Stomach (tissue), 9 donors: ENCODE results near the gene RFTN1. TPM values are rescaled to one million over a fixed set of nuclear protein-coding genes. Genes with fewer than 3 reads are reported as not detected.
A peak's percentile ranks its signal among the peaks of the same experiment; 100 is the strongest.

Source experiments
- DNase-seq, 2 donors: peaks; one replicate each; pipeline versions ENCODE4 v3.0.0 to v3.0.0-alpha.2; 2013 to 2019
- H3K27ac ChIP-seq, 5 donors: fragments of 200-600 bp in 4 of 5; sonication (generic) in 4 of 5; one replicate each; pipeline ENCODE4 v1.5.1; 2013 to 2019; ENCODE audit warnings: mild to moderate bottlenecking in 1 of 5, moderate library complexity in 1 of 5
- H3K27me3 ChIP-seq, 3 donors: fragments of 200-600 bp; sonication (generic); one replicate each; pipeline ENCODE4 v1.5.1; 2017 to 2019; ENCODE audit warnings: mixed run types in 1 of 3
- H3K36me3 ChIP-seq, 4 donors: fragments of 200-600 bp; sonication (generic); 1 replicate in 3 of 4; 2 replicates in 1 of 4; pipeline ENCODE4 v1.5.1; 2016 to 2019
- H3K4me1 ChIP-seq, 4 donors: fragments of 200-600 bp; sonication (generic); one replicate each; pipeline ENCODE4 v1.5.1; 2016 to 2019
- H3K4me3 ChIP-seq, 4 donors: fragments of 200-600 bp; sonication (generic) in 3 of 4; one replicate each; pipeline ENCODE4 v1.5.1; 2016 to 2019; ENCODE audit warnings: mild to moderate bottlenecking in 1 of 4
- H3K9me3 ChIP-seq, 4 donors: fragments of 200-600 bp; sonication (generic); one replicate each; pipeline ENCODE4 v1.5.1; 2016 to 2019
- CTCF ChIP-seq, 7 experiments: fragments of 450-650 bp in 4 of 7; fragments of 200-600 bp in 3 of 7; sonication (generic) in 3 of 7; IDR thresholded peaks; one replicate each; pipeline ENCODE4 v1.5.1; 2016 to 2019; ENCODE audit warnings: antibody characterized with exemption in 7 of 7, control low read depth in 2 of 7, mild to moderate bottlenecking in 1 of 7
- EP300 ChIP-seq: sonication (generic); formaldehyde crosslinking; IDR thresholded peaks from one replicate; pipeline ENCODE4 v1.6.1; 2017; ENCODE audit warnings: antibody characterized with exemption
- POLR2A ChIP-seq, 4 donors: fragments of 450-650 bp; IDR thresholded peaks; one replicate each; pipeline ENCODE4 v1.6.1; 2016; ENCODE audit warnings: antibody characterized with exemption in 4 of 4, control low read depth in 2 of 4, mild to moderate bottlenecking in 1 of 4, moderate library complexity in 1 of 4
- POLR2AphosphoS5 ChIP-seq, 3 donors: sonication (generic); formaldehyde crosslinking; IDR thresholded peaks; one replicate each; pipeline ENCODE4 v1.6.1; 2016; ENCODE audit warnings: antibody characterized with exemption in 3 of 3
- WGBS, 5 donors: extraction: QIAGEN DNeasy Blood & Tissue Kit in 3 of 5; methylation state at CpG; one replicate each; pipeline versions ENCODE4 v1.1.5 to v1.1.7; 2013 to 2018; 5-methylcytosine and 5-hydroxymethylcytosine counted together
- intact Hi-C: fragments of 100-400 bp; cut with DNase I; formaldehyde crosslinking; loops from one replicate; pipeline ENCODE4 v1.15.1; 2023; ENCODE audit warnings: low total_unique reads
- polyA plus RNA-seq, 3 donors: library from polyadenylated mRNA; stranded (reverse); fragments of 200-250 nt; gene quantifications; one replicate each; pipeline ENCODE4 v1.2.3, GENCODE V29; 2013
- total RNA-seq, 5 donors: library from RNA; depleted of rRNA; stranded (reverse); fragments of >200 nt; gene quantifications; one replicate each; pipeline versions ENCODE4 v1.1.0 to v1.2.3, GENCODE V29; 2014 to 2016
- donor health status: healthy with polysubstance abuse.
- donor health status: Bipolar disorder and iron deficiency.
- donor health status: healthy.

RFTN1 gene
- total and polyA plus RNA-seq, 8 donors: 4.6 to 103 (median 18.9) TPM

GRCh38 chr3:16444344-16444743, 69.2 kb downstream of the RFTN1 start:
- Histone ChIP-seq H3K27ac (no peak overlapping the region), H3K36me3 (no peaks in the 10 kb centered on the region), H3K4me1 (peaks cover 0 to 33% (median 4%) of the 10 kb centered on the region in 4 donors), H3K9me3 (no peaks in the 10 kb centered on the region), H3K27me3 (no peaks in the 10 kb centered on the region), H3K4me3 (no peak overlapping the region)
- intact Hi-C loops: no loop called here
- DNase-seq: no peak
- WGBS, 5 donors: 85 to 90% (median 87%) methylated on average over 6 of the region's 6 CpGs
- TF ChIP-seq CTCF (IDR thresholded peaks at IDR 0.05) (no peak), EP300 (no peak), POLR2AphosphoS5 (IDR thresholded peaks at IDR 0.05) (no peak), POLR2A (IDR thresholded peaks at IDR 0.05) (no peak)

GRCh38 chr3:16442730-16443129, 70.8 kb downstream of the RFTN1 start:
- H3K4me1 ChIP-seq: peaks cover 0 to 24% (median 3%) of the 10 kb centered on the region in 4 donors
- H3K4me3 ChIP-seq: no peak overlapping the region
- TF ChIP-seq CTCF (IDR thresholded peaks at IDR 0.05) (no peak), POLR2A (IDR thresholded peaks at IDR 0.05) (no peak), EP300 (no peak), POLR2AphosphoS5 (IDR thresholded peaks at IDR 0.05) (no peak)
- WGBS, 5 donors: 89 to 98% (median 96%) methylated on average over 1 of the region's 1 CpG
- intact Hi-C loops: no loop called here
- no peaks in the 10 kb centered on the region for H3K9me3 ChIP-seq
- no peaks in the 10 kb centered on the region for H3K36me3 ChIP-seq
- no peaks in the 10 kb centered on the region for H3K27me3 ChIP-seq
- no peak for DNase-seq
- H3K27ac ChIP-seq: no peak overlapping the region

GRCh38 chr3:16441371-16441875, 72.1 kb downstream of the RFTN1 start:
- intact Hi-C loops: no loop called here
- Histone ChIP-seq H3K27me3 (no peaks in the 10 kb centered on the region), H3K27ac (peak overlapping the region in 1 of 5 donors; percentile 23), H3K36me3 (no peaks in the 10 kb centered on the region), H3K4me1 (peaks cover 0 to 24% (median 3%) of the 10 kb centered on the region in 4 donors), H3K9me3 (no peaks in the 10 kb centered on the region), H3K4me3 (no peak overlapping the region)
- DNase-seq: peak in 1 of 2 donors; percentile 40
- 32 to 40% (median 37%) methylated on average over 5 of the region's 5 CpGs for WGBS, 5 donors
- TF ChIP-seq CTCF (IDR thresholded peaks at IDR 0.05) (no peak), EP300 (no peak), POLR2AphosphoS5 (IDR thresholded peaks at IDR 0.05) (no peak), POLR2A (IDR thresholded peaks at IDR 0.05) (no peak)

- WGBS, 5 donors: 80 to 86% (median 82%) methylated on average over 13 of the region's 13 CpGs
- no peaks in the 10 kb centered on the region for H3K9me3 ChIP-seq
- H3K4me1 ChIP-seq: peaks cover 0 to 24% (median 3%) of the 10 kb centered on the region in 4 donors
Observed at GRCh38 chr3:16439848-16440708, 73.4 kb downstream of the RFTN1 start.

More at GRCh38 chr3:16439848-16440708, 73.4 kb downstream of the RFTN1 start:
- intact Hi-C loops: no loop called here
- no peak for DNase-seq
- Histone ChIP-seq H3K4me3 (no peak overlapping the region), H3K36me3 (no peaks in the 10 kb centered on the region), H3K27me3 (no peaks in the 10 kb centered on the region), H3K27ac (peak overlapping the region in 3 of 5 donors; percentile 1 to 46 (median 46))
- TF ChIP-seq POLR2AphosphoS5 (IDR thresholded peaks at IDR 0.05) (no peak), CTCF (IDR thresholded peaks at IDR 0.05) (no peak), EP300 (no peak), POLR2A (IDR thresholded peaks at IDR 0.05) (no peak)
